ENCODE results near the gene UBQLN4. TPM values are rescaled to one million over a fixed set of nuclear protein-coding genes. Genes with fewer than 3 reads are reported as not detected.

UBQLN4 gene
- total RNA-seq (ENCODE audit: low replicate concordance): 4.1 and 14.1 TPM in 2 replicates

GRCh38 chr1:156053768-156054499 lies at the start of gene UBQLN4:
UBQLN4 (minus strand) TSS chr1:156053798; CDS start chr1:156053701, 97 bp downstream.

DNA sequence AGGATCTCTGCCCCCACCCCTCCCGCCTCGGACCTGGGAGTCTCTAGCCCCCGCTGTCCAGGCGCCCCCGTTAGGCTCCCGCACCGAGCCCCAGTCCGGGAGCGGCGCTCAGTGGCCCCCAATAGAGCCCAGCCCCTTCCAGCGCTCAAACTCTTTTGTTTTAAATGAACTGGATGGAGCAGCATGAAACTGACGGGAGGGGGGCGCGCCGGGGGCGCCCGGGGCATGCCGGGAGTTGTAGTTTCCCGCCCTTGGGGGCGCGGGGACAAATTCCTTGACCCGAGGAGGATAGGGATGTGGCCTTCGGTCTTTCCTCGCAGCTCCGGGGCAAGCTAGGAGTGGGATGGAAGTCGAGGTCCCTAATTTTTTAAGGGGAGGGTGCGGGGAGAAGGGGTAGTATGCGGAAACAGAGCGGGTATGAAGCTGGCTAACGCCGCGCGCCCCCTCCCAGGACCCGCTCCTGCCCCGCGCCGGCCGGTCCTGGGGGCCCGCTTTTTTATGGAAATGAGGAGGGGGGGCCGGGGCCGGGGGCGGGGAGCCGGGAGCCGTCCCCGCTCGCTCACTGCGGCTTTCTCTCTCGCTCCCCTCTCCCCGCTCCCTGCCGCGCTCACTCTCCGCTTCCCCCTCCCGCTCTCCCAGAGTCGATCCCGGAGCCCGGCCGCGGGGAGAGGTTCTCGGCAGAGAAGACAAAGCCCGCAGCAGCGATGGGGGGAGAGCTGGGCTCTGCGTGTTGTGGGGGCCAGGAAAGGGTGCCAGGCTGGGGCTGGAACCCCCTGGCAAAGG lies 28.9 kb upstream of the UBQLN4 start, which contains the start of gene MEX3A:
Gene MEX3A (minus strand): TSS at position 157 of the 783 bp plus-strand sequence. CDS start 467 bp downstream, outside the sequence.

GRCh38 chr1:156060937-156061636 lies 7.5 kb upstream of the UBQLN4 start, which contains the start of gene RAB25:
RAB25 (plus strand) TSS chr1:156061160; CDS start chr1:156061401, 241 bp downstream.

GRCh38 chr1:156054500-156055280 lies 1.1 kb upstream of the UBQLN4 start, which contains the start of gene LAMTOR2:
LAMTOR2 (plus strand) TSS chr1:156054782; CDS start chr1:156054890, 108 bp downstream.

GRCh38 chr1:156020293-156021092 lies 33.1 kb downstream of the UBQLN4 start, which contains the start of gene SSR2:
SSR2 (minus strand) TSS chr1:156020951; CDS start chr1:156020167, 784 bp downstream.

Other genes starting within 250 kb of the UBQLN4 start
- gene GON4L, start 196.6 kb downstream of the UBQLN4 start, total RNA-seq (ENCODE audit: low replicate concordance): 20.2 and 21.2 TPM in 2 replicates
- 19.4 and 31.8 TPM in 2 replicates for gene SYT11, start 194.2 kb downstream of the UBQLN4 start, total RNA-seq (ENCODE audit: low replicate concordance)
- 37.9 and 49.6 TPM in 2 replicates for gene RIT1, start 142.4 kb downstream of the UBQLN4 start, total RNA-seq (ENCODE audit: low replicate concordance)
- gene KHDC4, start 119.4 kb downstream of the UBQLN4 start, total RNA-seq (ENCODE audit: low replicate concordance): 18.6 and 18.8 TPM in 2 replicates
- not detected in 2 replicates for gene RXFP4, start 112.2 kb downstream of the UBQLN4 start, total RNA-seq (ENCODE audit: low replicate concordance)
- gene ARHGEF2, start 75.3 kb downstream of the UBQLN4 start, total RNA-seq (ENCODE audit: low replicate concordance): 88.8 and 153 TPM in 2 replicates
- 445 and 519 TPM in 2 replicates for gene SSR2, start 32.8 kb downstream of the UBQLN4 start, total RNA-seq (ENCODE audit: low replicate concordance)
- gene LAMTOR2, start 984 bp upstream of the UBQLN4 start, total RNA-seq (ENCODE audit: low replicate concordance): 61.1 and 81.5 TPM in 2 replicates
- gene RAB25, start 7.4 kb upstream of the UBQLN4 start, total RNA-seq (ENCODE audit: low replicate concordance): not detected in 2 replicates
- gene MEX3A, start 28.7 kb upstream of the UBQLN4 start, total RNA-seq (ENCODE audit: low replicate concordance): 0.47 and 4.7 TPM in 2 replicates
- 928 and 1,753 TPM in 2 replicates for gene LMNA, start 60.9 kb upstream of the UBQLN4 start, total RNA-seq (ENCODE audit: low replicate concordance)
- gene SEMA4A, start 99.8 kb upstream of the UBQLN4 start, total RNA-seq (ENCODE audit: low replicate concordance): 1.2 and 1.3 TPM in 2 replicates
- 4.1 and 6.8 TPM in 2 replicates for gene SLC25A44, start 140.3 kb upstream of the UBQLN4 start, total RNA-seq (ENCODE audit: low replicate concordance)
- 16.0 and 31.4 TPM in 2 replicates for gene PMF1, start 159.2 kb upstream of the UBQLN4 start, total RNA-seq (ENCODE audit: low replicate concordance)
- gene BGLAP, start 188.4 kb upstream of the UBQLN4 start, total RNA-seq (ENCODE audit: low replicate concordance): 0.23 TPM in 1 of 2 replicates, not detected in the other
- gene PAQR6, start 194.3 kb upstream of the UBQLN4 start, total RNA-seq (ENCODE audit: low replicate concordance): 0.12 and 0.23 TPM in 2 replicates
- gene SMG5, start 229.0 kb upstream of the UBQLN4 start, total RNA-seq (ENCODE audit: low replicate concordance): 28.3 and 35.6 TPM in 2 replicates
- gene TMEM79, start 230.5 kb upstream of the UBQLN4 start, total RNA-seq (ENCODE audit: low replicate concordance): 1.4 and 1.9 TPM in 2 replicates
- 50.2 and 68.2 TPM in 2 replicates for gene GLMP, start 241.9 kb upstream of the UBQLN4 start, total RNA-seq (ENCODE audit: low replicate concordance)
- gene VHLL, start 245.5 kb upstream of the UBQLN4 start, total RNA-seq (ENCODE audit: low replicate concordance): 0.23 TPM in 2 replicates